Transverse colon (tissue), 3 donors: ENCODE results near the gene ACADM.
"Not testable (repeated sequence)": the region's sequence is repeated elsewhere in the genome, so short reads cannot be mapped to it uniquely, and the experiment has no call there.

ENCODE experiments used
- EP300 ChIP-seq: sonication (generic); formaldehyde crosslinking; IDR thresholded peaks from one replicate; pipeline ENCODE4 v1.6.1; 2017; ENCODE audit warnings: antibody characterized with exemption, low read depth
- POLR2A ChIP-seq: fragments of 450-650 bp; IDR thresholded peaks from one replicate; pipeline ENCODE4 v1.6.1; 2016; ENCODE audit warnings: antibody characterized with exemption, mild to moderate bottlenecking, moderate library complexity
- TF ChIP-seq, protein P1 (sequence below), 5 experiments: fragments of 200-600 bp in 3 of 5; fragments of 450-650 bp in 2 of 5; sonication (generic) in 3 of 5; IDR thresholded peaks; 1 replicate in 2 of 5; 2 replicates in 3 of 5; pipeline ENCODE4 v1.5.1; 2016 to 2017; ENCODE audit warnings: antibody characterized with exemption in 5 of 5, inconsistent platforms in 3 of 5, mild to moderate bottlenecking in 2 of 5, moderate library complexity in 1 of 5

DNA sequence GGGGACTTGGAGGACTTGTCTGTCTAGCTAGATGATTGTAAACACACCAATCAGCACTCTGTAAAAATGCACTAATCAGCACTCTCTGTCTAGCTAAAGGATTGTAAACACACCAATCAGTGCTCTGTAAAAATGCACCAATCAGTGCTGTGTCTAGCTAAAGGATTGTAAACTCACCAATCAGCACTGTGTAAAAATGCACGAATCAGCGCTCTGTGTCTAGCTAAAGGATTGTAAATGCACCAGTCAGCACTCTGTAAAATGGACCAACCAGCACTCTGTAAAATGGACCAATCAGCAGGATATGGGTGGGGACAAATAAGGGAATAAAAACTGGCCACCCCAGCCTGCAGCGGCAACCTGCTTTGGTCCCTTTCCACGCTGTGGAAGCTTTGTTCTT, 34.0 kb downstream of the ACADM start:
- TF ChIP-seq, protein P1, sequence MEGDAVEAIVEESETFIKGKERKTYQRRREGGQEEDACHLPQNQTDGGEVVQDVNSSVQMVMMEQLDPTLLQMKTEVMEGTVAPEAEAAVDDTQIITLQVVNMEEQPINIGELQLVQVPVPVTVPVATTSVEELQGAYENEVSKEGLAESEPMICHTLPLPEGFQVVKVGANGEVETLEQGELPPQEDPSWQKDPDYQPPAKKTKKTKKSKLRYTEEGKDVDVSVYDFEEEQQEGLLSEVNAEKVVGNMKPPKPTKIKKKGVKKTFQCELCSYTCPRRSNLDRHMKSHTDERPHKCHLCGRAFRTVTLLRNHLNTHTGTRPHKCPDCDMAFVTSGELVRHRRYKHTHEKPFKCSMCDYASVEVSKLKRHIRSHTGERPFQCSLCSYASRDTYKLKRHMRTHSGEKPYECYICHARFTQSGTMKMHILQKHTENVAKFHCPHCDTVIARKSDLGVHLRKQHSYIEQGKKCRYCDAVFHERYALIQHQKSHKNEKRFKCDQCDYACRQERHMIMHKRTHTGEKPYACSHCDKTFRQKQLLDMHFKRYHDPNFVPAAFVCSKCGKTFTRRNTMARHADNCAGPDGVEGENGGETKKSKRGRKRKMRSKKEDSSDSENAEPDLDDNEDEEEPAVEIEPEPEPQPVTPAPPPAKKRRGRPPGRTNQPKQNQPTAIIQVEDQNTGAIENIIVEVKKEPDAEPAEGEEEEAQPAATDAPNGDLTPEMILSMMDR (IDR thresholded peaks at IDR 0.05) = not testable (repeated sequence)
- TF ChIP-seq POLR2A, EP300: not testable (repeated sequence)
